Hematopoietic multipotent progenitor cell (in vitro differentiated cells): ENCODE measurements around the gene SMAP2. TPM values are rescaled to one million over a fixed set of nuclear protein-coding genes. Genes with fewer than 3 reads are reported as not detected.
A peak's percentile ranks its signal among the peaks of the same experiment; 100 is the strongest.

Experiments
- DNase-seq, 3 donors: peaks; one replicate each; pipeline ENCODE4 v3.0.0-alpha.2; 2011 to 2015; ENCODE audit warnings: low read depth in 2 of 3, low spot score in 2 of 3
- total RNA-seq: library from RNA; depleted of rRNA; stranded (reverse); fragments of >200 nt; gene quantifications from one replicate; pipeline ENCODE4 v1.2.3, GENCODE V29; 2012

Gene SMAP2
- total RNA-seq, 1 donor, result 42.8 TPM

DNA sequence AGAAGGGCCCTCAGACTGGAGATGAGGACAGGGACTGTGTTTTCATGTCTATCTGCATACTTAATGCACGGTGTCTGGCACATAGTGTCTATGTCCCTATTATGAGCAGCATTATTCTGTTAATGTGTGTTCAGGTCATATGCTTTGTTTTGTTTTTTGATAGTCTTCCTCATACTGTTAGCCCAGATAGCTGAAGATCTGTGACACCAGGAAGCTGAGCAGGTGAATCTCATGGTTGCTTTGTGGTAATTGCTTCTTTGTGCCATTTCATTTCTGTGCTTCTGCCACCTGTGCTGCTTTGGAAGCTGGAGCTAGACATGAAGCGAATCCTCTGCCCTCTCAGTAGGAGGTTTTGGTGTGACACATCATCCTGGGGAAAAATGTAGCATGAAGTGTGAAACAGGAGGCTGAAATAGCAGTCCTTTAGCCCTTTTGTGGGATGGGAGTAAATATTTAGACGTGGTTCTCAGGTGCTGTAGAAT lies 15.8 kb downstream of the SMAP2 start:
- DNase-seq, result no peak

DNA sequence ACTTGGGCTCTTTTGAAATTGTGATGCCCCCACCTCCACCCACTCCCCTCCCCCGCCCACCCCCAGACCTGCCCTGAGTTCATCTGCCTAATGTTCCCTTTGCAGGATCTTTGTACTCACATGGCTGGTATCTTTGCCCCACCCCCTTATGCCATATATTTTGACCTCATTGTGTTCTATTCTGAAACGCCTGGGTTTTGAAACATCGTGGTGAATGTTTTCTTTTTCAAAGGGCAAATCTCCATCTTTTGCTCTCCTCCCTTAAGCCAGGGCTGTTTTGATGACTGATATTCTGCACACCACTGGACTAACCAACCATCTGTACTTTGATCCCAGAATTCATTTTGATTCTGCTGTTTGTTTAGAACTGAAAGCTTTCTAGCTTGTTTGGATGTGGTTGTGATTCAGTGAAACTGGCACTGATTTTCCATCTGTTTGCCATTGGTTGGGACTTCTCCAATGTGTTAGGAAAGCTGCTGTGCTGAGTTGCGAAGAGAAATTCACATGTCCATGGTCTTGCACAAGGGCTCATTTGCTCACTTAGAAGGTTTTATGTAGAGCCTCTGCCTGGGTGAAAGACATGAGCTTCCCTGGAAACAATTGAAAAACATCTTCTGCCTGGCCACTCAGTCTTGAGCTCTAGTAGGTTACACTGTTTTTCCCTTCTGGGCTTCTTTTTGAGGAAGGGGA lies 16.5 kb downstream of the SMAP2 start:
- no peak for DNase-seq

DNA sequence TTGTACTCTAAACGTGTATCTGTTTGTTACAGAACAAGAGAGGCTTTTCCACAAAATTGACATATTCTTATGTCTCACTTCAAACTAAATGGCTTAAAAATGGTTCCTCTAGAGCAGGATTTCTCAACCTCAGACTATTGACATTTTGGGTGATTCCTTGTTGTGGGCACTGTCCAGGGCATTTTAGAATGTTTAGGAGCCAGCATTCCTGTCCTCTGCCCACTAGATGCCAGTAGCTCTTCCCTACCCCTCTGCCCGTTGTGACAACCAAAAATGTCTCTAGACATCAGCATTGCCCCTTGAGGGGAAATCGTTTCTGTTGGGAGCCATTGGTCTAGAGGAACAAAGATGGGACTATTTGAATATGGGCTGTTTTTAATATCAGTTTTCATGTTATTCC lies 17.3 kb downstream of the SMAP2 start:
- no peak for DNase-seq

DNA sequence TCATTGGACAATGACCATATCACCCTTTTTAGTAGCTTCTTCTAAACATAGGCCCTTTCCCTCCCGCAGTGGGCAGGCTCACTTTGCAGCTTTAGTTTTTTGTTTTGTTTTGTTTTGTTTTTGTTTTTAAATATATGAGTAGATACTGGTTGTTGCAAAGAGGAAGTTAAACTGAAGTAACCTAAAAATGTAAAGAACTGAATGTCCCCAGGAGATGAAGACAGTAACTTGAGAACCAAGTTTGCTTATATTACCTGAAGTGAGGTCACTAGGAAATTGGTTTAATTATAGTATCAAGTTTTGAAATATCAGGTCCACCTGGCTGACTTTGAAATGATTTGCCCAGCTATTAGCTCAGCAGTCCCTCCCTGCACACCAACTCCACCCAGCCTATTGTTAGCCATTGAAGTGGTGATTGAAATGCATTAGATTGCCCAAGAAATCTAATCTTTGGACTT lies 18.2 kb downstream of the SMAP2 start:
- no peak for DNase-seq

DNA sequence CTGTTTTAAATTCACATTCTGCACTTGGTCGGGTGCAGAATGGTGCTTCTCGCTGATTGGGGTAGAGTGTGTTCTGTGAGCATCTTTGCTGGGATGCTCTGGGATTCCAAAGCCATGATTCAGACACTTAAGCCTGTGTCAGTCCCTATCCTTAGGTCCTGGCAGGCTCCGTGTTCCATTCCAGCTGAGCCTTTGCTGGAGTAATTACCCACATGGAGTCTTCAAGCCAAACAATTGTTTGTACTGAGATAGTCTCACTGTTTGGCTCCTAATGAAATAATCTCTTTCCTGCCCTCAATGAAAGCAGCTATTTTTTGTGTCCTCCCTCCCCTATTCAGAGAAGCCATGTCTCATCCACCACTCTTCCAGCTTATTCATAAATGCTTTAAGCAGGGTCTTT lies 18.7 kb downstream of the SMAP2 start:
- DNase-seq, result no peak

DNA sequence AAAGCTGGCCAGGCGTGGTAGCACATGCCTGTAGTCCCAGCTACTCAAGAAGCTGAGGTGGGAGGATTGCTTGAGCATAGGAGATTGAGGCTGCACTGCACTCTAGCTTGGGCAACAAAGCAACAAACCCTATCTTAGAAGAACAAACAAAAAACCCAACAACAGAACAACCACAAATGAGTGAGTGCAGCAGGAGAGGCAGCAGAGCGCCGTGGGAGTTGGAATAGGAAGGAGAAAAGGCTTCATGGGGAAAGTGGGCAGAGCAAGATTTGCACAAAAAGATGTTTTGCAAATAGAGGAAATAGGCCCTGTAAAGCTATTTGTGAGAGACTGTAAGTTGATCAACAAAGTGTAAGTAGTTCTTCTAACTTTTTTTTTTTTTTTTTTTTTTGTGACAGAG lies 19.6 kb downstream of the SMAP2 start:
- DNase-seq, result no peak

DNA sequence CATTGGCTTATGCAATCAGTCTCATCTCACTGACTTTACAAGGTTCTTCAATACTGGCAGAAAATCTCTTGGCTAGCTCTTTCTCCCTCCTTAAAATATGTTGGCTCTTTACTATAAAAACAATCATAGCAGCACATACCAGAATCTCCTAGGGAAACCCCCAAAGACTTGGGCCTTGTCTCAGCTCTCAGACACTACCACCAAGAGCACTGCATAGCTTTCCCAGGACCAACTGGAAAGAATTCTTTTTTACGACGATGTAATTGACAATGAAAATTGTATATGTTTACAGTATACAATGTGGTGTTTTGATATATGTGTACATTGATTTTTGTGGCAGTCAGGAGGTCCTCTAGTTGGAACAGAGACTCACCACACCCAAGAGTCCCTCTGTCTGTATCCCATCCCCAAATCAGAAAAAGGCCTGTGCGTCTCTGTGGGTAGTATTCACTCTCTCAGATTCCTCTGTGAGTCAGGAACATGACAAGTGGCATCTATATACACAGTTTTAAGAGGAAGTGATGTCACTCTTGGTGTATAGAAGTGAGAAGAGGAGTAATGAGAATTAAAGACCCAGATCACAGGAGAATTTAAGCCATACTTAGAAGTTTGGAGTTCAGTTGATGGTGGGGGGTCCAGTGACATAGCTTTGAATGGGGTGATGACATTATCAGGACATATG lies 21.1 kb downstream of the SMAP2 start:
- peak in 1 of 3 donors; percentile 59 for DNase-seq

DNA sequence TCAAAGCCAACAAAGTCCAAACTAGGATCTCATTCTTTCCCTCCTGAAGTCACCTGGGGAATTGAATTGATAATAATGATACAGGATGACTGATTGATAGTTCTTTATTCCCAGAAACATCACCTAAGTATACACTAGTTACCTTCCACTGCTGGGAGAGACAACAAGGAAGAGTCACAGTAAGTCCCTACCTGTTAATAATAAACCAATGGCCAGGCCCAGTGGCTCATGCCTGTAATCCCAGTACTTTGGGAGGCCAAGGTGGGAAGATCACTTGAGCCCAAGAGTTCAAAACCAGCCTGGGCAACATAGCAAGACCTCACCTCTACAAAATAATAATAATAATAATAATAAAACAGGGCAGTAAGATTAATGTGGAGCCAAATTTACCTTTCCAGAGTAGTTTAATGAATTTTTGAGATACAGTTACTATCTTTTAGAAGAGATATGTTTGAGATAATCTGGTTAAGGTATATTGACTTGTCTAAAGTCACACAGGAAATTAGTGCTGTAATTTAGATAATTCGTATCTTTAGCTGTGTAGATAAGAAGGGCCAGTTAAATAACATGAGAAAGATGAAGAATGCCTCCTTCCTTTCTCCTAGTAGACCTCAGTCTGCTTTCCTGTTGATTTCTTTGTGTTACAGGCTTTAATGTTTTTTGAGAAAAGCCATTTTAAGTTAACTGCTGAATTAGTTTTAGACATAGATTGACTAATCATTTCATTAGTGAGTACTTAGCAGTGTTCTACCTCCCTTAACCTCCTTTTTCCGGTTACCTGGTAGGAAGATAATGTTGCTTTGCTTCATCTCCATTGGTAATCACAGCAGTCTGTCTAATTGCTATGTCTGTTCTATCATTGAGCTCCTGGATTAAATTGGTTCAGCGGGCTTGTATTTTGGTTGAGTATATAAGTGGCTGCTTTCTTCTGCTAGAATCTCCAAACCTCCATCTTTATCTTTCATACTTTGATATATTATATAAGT lies 22.0 kb downstream of the SMAP2 start:
- no peak for DNase-seq

DNA sequence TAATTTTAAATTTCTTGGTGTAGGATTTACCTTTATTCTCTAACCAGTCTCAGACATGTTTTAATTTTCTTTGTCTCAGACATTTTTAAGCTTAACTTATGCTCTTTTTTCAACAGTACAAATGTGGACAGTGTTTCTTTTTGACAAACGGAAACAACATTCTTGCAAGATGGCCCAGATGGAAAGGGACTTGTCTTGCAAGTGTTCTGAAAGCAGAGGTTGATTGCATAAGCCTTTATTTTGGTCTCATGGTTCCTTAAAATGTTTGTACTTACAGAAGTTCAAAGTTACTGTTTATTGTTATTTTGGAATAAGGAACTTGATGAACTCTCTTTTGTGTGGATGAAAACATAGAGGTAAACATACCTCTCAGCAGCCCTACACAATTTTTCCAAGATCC lies 22.9 kb downstream of the SMAP2 start:
- no peak for DNase-seq

DNA sequence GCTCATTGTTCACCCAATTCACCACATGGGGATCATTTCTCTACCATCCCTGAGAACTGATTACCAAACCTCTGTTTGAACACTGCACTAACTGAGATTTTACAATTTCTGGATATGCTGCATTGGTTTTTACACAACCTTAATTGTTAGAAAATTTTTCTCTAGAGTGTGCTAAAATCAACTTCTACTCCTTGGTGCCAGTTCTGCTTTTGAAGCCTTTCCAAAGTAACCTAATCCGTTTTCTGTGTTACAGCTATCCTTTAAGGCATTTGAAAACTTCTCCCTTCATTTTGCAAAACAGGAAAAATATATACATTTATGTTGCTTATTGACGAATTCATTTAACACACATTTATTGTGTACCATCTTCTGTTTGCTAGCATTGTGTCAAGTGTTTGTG lies 23.7 kb downstream of the SMAP2 start:
- no peak for DNase-seq

DNA sequence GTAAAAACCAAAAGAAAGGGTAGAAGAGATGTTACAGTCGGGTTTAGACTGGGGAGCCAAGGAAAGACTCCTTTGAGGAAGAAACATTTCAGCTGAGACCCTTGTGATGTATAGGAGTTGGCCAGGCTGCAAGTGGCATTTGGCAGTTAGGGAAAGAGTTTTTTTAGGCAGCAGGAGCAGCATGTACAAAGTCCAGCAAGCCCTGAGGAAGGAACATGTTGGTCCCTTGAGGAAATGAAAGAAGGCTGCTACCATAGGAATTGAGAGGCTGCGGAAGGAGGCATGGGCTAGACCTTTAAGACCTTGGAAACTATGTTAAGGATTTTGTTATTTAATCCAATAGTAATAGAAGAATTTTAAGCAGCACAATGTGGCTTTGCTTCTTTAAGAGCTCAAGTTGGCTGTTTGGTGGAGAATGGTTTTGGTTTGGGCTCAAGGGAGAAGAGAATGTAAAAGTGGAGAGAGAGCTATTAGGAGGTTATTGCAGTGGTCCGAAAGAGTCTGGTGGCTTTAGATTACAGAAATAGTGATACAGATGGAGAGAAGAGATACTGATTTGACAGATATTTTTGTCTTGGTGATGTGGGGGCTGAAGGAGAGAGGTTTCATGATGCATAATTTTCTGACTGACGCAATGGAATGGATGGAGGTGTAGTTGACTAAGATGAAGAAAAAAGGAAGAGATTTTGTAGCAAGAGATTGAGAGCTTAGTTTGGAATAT lies 26.6 kb downstream of the SMAP2 start:
- DNase-seq, result peak in 1 of 3 donors; percentile 56

DNA sequence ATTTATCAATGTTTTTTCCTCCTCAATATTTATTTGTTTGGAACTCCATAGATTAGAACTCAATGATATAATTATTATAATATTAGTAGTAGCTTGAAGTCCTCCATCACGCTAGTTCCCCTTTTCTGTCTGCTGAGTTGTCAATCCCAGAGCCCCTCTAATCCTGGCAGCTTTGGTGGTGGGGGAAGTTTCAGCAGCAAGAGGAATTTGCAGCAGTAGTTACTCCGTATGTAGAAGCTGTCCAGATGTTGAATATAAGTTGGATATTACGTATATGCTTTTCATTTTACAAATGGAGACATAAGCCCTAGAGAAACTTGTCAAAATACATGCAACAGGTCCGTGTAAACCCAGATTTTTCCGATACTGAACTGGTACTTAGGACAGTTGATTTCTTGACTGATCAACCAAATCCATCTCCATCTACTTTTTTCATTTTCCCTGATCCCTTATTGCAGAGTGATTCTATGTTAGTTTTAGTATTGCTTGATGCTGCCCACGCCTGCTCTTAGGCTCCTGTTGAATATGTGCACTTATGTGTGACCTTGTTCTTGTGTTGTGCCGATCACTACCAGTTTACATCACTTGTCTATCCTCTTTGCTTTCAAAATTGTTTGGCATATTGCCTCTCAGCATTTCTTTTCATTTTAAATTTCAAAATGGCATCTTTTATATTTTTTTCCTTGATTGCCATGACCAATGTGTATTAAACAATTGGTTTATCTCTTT lies 28.1 kb downstream of the SMAP2 start:
- peak in 1 of 3 donors; percentile 50 for DNase-seq

DNA sequence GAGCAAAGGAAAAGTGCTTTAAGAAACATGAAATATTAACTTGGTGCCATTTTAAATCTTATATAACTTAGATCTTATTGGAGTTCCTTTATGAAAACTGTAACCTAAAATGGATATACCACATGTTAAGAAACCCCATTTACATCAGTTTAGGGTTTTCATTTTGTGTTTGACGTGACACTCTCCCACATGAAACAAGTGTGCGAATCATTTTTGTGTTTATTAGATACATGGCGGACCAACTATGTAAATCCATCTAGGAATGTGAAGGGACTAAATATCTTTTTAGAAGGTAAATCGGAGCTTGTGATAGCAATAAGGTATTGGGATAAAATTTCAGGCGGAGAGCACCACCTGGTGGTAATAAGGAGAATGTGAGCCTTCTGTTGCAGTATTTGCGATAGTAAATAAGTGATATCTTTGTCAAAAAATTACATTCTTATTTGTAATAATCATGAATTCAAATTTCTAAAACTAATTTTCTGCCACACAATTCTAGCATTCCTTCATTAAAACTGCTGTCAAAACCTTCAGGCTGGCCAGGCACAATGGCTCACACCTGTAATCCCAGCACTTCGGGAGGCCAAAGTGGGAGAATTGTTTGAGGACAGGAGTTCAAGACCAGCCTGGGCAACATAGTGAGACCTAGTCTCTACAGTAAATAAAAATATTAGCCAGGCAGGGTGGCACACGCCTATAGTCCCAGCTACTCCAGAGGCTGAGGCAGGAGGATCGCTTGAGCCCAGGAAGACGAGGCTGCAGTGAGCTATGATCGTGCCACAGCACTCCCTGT lies 31.3 kb downstream of the SMAP2 start:
- DNase-seq, result peak; percentile 55 to 79 (median 65)

DNA sequence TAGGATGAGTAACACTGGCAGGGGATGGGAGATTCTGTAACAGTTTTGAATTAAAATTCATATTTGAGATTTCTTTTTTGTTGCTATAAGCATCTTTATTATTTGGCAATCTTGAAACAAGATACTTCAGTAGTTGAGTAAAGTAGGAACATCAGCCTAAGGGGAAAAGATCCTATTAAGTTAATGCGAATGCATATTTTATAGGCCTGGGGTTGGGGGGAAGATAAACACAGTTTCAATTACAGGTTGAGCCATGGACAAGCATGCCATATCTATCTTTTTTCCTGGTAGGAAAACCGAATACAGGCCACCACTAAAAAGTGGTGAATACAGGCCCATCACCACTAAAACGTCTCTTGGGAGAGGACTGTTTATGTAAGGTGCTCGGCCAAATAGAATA lies 32.3 kb downstream of the SMAP2 start:
- DNase-seq, result no peak

DNA sequence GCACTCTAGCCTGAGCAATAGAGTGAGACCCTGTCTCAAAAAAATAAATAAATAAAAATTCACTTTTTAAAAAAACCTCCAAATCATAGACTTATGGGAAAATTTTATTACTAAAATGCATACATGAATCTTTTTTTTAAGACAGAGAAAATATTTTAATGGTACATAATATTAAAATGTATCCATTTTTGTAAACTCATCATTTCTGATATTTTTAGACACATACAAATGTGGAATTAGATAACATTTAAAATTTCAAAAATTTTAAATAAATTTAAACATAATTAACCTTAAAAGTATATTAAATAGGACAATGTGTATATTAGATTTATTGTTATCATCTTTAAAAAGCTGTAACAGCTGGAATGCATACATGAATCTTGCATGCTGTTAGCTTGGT lies 33.9 kb downstream of the SMAP2 start:
- DNase-seq, result no peak

DNA sequence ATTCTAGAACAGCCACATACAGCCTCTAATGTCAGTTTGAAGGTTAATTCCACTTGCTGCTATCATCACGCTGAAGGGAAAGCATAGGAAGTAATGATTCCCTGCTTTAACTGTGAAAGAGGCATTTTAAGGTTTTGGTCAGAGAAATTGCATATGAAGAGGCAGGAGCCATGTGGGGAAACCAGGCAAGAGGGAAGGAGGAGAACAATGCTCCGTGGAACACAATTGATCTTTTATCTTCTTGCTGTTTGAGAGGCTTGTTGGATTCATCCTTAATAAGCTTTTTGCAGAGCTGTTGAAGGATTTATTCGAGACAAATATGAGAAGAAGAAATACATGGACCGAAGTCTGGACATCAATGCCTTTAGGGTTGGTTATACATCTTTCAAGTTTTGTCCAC lies 35.9 kb downstream of the SMAP2 start:
- no peak for DNase-seq

DNA sequence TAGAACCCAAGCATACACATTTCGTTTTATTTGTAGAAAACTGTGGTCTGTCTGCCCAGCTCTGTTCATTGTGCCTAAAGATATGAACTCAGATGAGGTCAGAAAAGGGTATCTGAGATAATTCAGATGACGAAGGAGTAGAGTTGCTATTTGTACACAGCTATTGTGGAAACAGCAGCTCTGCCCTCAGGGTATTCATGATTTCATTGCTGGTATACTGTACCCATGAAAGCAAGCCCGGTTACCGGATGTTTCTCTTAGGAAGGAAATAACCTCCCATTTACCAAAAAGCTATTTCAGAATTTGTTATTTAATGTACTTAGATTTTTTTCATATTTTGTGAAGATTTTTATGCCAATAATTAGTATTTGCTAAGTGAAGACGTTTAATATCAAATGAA lies 37.8 kb downstream of the SMAP2 start:
- no peak for DNase-seq

DNA sequence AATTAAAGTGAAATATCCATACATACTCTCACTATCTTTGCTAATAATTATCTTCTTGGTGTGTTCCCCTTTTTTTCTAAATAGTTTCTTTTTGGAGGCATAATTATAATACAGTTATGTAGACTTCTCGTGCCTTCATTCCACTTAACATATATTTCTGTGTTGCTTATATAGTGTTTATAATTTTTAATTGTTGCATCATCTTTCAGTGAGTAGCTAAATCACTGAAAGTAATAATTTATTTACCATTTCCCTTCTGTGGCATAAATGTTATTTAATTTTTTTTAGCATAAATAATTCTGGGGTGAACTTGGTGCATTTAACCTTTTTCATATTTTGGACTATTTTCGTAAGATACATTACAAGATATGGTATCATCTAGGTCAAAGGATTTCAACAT lies 38.3 kb downstream of the SMAP2 start:
- DNase-seq, result no peak
